Measurements from ENCODE around the gene OR52K1.

- TF ChIP-seq POLR2A (IDR thresholded peaks at IDR 0.05), result no peak
- TF ChIP-seq CTCF (IDR thresholded peaks at IDR 0.05), result no peak
Measured at GRCh38 chr11:4541071-4541470, 58.6 kb downstream of the OR52K1 start.
